Measurements from ENCODE around the gene ZYG11A.

The ZYG11A gene

GRCh38 chr1:52919051-52919722, 76.6 kb downstream of the ZYG11A start:
- DNase-seq, result peak; percentile 17

- no peak for DNase-seq
Observed at GRCh38 chr1:52919723-52920483, 77.3 kb downstream of the ZYG11A start.

DNA sequence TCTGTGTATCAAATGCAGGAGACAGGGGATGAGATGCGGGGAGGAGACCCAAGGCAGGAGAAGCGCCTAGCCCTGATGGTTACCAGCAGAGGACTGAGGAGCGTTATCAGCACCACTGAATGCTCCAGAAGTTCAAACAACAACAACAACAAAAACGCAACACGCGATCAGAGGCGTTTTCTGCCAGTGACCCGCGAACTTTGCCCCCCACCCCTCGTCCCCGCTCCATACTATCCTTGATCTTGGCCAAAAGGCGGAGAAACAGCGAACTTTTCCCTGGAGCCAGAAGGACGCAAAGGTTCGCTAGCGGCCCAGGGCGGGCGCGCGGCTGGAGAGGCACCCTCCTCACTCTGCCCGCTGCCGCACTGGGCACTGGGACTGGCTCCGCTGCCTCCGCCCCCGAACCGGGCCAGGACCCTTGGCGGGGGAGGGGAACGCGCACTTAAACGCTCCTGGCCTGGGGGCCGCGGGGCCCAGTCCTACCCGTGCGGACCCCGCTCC, 78.3 kb downstream of the ZYG11A start:
- no peak for DNase-seq

GRCh38 chr1:52925571-52926005, 83.0 kb downstream of the ZYG11A start:
- no peak for DNase-seq

GRCh38 chr1:52926864-52927211, 84.3 kb downstream of the ZYG11A start:
- DNase-seq, result no peak

DNA sequence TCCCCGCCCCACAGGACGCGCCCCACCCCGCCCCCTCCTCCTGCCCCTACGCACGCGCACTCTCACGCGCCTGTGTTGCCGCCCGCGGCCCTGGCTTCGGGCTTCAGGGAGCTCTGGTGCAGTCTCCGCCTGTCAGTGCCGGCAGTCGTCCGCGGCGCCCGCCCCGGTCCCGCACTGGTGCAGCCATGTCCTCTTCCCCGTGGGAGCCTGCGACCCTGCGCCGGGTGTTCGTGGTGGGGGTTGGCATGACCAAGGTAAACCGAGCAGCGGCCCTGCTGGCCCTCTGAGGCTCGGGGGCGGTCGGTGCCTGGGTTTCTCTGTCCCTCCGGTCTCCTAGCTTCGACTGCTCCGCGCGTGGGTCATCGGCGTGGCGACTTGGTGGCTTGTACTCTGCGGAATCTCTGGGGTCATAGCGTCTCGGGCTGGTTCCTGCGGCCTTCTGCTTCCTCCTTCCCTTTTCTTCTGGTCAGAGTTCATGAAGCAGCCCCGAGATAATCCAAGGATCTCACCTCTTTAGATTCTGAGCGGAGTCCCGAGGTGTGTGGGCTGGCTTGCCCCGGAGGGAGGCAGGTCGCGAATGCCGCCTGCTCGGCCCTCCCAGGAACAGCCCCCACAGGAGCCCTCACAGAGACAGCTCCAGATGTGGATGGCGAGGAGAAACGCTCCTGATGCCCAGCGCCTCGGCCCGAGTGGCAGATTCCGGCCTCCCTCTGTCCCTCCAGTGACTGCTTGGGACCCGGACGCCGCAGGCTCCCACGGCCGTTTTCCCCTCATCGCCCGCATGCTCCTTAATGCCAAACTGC, 84.9 kb downstream of the ZYG11A start, which contains the start of gene SCP2:
TSS of gene SCP2 (plus strand) at position 65 of the 803 bp plus-strand sequence. CDS start at position 186, 121 bp downstream.
- DNase-seq, result peak; percentile 80

DNA sequence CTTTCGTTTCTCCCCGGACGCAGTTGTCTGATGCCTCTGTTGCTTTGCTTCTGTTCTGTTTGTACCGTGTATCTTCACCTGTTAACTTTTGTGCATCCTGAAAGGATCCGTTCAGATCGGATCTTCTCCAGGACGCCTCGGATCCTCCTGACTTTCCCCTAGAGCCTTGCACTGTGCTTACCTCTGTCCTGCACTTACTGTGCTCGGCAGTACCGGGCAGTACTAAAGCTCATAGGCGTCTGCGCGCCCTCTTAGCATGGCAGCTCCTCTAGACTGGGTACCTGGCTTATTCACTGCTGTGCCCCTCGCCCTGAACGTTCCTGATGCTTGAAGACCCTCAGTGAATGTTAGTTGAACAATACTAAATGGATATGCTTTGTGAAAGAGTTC, 85.5 kb downstream of the ZYG11A start:
- no peak for DNase-seq

GRCh38 chr1:52929019-52929418, 86.5 kb downstream of the ZYG11A start:
- no peak for DNase-seq

DNA sequence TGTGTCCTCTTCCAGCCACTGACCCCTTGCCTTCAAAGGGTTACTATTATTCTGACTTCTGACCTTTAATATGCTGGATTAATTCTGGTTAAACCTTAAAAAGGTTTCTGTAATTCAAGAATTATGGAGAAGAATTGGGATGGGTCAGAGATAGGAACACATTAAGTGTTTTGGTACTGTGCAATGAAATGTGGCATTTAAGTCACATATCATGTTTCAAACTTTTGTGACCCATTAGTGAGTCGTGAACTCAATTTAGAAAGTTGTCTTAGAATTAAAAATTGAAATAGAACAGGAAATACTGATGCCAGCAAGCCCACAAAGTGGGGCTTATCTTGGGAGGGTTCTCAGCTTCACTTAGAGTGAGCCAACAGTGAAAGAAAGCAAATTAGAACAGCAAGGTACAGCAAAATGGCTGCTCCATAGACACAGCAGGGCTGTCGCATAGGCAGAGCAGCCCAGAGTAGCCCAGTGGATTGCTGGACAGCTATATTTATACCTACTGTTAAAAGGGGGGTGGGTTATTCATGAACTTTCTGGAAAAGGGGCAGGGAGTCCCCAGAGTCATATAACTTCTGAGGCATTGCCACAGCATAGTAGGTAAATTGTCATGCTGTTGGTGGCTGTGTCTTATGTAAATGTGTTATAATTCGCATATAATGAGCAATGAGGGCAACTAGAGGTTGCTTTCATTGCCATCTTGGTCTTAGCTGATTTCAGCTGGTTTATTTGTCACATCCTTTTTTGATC, 95.0 kb downstream of the ZYG11A start:
- no peak for DNase-seq

DNA sequence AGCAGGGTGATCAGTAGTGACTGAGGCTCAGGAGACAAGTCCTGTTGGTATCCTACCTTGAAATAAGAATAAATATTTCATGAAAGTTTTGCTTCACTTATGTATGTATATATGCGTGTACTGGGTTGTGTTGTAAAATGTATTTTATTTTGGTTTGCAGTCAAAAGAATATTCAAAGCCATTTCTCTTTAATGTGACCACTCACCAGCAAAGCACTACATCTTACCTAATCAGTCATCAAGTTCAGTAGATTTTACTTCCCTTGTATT, 95.6 kb downstream of the ZYG11A start:
- DNase-seq, result no peak

DNA sequence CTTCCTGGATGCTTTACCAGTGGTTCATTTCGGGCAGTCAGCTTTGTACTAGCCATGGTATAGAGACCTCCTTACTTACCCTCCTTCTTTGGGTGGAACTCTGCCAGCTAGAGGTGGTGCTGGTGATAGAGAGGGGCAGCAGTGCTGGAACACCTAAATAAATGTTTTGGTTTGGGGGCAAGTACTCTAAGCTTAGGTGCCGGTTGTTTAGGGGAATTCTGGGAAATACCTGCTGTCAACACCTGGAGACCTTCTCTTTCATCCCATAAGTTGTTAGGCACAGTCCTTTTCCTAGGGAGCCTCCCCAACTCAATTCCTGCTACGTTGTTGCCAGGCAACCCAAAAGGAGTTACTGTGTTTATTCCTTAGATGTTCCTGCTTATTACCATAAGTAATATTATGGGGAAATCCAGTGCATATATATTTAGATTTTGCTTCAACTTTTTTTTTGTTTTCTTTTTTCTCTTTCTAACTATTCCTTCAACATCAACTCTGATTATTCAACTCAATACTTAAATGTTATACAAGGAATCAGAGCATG, 101.4 kb downstream of the ZYG11A start:
- no peak for DNase-seq

DNA sequence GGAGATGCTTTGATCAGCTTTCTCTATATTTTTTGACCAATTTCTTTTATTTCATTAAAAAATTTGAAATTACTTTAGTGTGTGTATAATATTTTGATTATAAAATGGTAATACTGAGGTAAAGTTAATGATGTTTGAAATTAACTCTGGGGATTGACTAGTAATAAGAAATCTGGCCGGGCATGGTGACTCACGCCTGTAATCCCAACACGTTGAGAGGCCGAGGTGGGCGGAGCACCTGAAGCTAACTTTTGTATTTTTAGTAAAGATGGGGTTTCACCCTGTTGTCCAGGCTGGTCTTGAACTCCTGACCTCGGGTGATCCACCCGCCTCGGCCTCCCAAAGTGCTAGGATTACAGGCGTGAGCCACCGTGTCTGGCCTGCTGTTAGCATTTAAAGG, 102.0 kb downstream of the ZYG11A start:
- no peak for DNase-seq
